H1 (cell line): ENCODE data around the gene QRICH2. TPM values are rescaled to one million over a fixed set of nuclear protein-coding genes. Genes with fewer than 3 reads are reported as not detected.

Source experiments
- CTCF ChIA-PET: fragments of 300-600 bp; sonication (Branson Sonifier 250); formaldehyde crosslinking; loops from one replicate; lab custom pipeline; 2021; ENCODE audit not compliant: partially characterized antibody; lab: Charles Lee
- POLR2A ChIA-PET: fragments of 300-600 bp; sonication (Branson Sonifier 250); formaldehyde crosslinking; loops from one replicate; lab custom pipeline; 2021; ENCODE audit warnings: inconsistent platforms; ENCODE audit not compliant: partially characterized antibody; lab: Charles Lee
- DNase-seq, 2 experiments: peaks; one replicate each; pipeline versions ENCODE4 v3.0.0 to v3.0.0-alpha.2; 2010 to 2022; ENCODE audit warnings: low spot score in 2 of 2, low read depth in 1 of 2, mixed read lengths in 1 of 2
- FAIRE-seq: peaks from 2 replicates; lab custom pipeline; 2011; peaks lifted over from hg19 to GRCh38; lab: Jason Lieb, UNC
- H2AFZ ChIP-seq: 2 replicates; pipeline ENCODE4 v1.8.1; 2012; ENCODE audit warnings: low read length, inconsistent platforms
- H2AK5ac ChIP-seq: 2 replicates; pipeline ENCODE4 v1.6.1; 2013; ENCODE audit warnings: low read depth, low read length
- H2BK120ac ChIP-seq: replicated peaks from 2 replicates; pipeline ENCODE3; 2013; ENCODE audit warnings: low read depth, low read length, inconsistent platforms
- H2BK12ac ChIP-seq: 2 replicates; pipeline ENCODE4 v1.6.1; 2013; ENCODE audit warnings: low read depth, low read length
- H2BK15ac ChIP-seq: 2 replicates; pipeline ENCODE4 v1.6.1; 2013; ENCODE audit warnings: low read length
- H2BK20ac ChIP-seq: 2 replicates; pipeline ENCODE4 v1.6.1; 2013; ENCODE audit warnings: low read length
- H2BK5ac ChIP-seq: 2 replicates; pipeline ENCODE4 v1.6.1; 2013; ENCODE audit warnings: low read depth, low read length
- H3K14ac ChIP-seq: 2 replicates; pipeline ENCODE4 v1.6.1; 2013; ENCODE audit warnings: inconsistent platforms; ENCODE audit not compliant: insufficient read length
- H3K18ac ChIP-seq: 2 replicates; pipeline ENCODE4 v1.6.1; 2013; ENCODE audit warnings: low read length; ENCODE audit errors: extremely low read depth
- H3K23ac ChIP-seq: 2 replicates; pipeline ENCODE4 v1.6.1; 2013; ENCODE audit warnings: inconsistent platforms; ENCODE audit not compliant: insufficient read length
- H3K23me2 ChIP-seq: 2 replicates; pipeline ENCODE4 v1.6.1; 2013; ENCODE audit warnings: low read depth, low read length
- H3K27ac ChIP-seq: 2 replicates; pipeline ENCODE4 v1.6.1; 2011; ENCODE audit warnings: low read depth, low read length, inconsistent platforms
- H3K27me3 ChIP-seq, 4 experiments: replicated peaks in 1 of 4; 1 replicate in 1 of 4; 2 replicates in 3 of 4; pipeline versions ENCODE4 v1.6.1 to v1.8.1; 2011 to 2013; ENCODE audit warnings: low read length in 3 of 4, mild to moderate bottlenecking in 3 of 4, inconsistent platforms in 2 of 4, mixed read lengths in 2 of 4, moderate library complexity in 1 of 4; ENCODE audit not compliant: control insufficient read depth in 3 of 4, insufficient read depth in 3 of 4; ENCODE audit errors: extremely low read depth in 1 of 4
- H3K36me3 ChIP-seq, 4 experiments: 2 replicates each; pipeline versions ENCODE4 v1.6.1 to v1.8.1; 2011 to 2013; ENCODE audit warnings: mild to moderate bottlenecking in 4 of 4, low read length in 3 of 4, moderate library complexity in 2 of 4, control low read depth in 1 of 4, inconsistent platforms in 1 of 4; ENCODE audit not compliant: insufficient read depth in 4 of 4, control insufficient read depth in 2 of 4
- H3K4ac ChIP-seq: replicated peaks from 2 replicates; pipeline ENCODE3; 2013; ENCODE audit warnings: low read length, low read depth, mixed read lengths, inconsistent platforms; ENCODE audit not compliant: insufficient read length
- H3K4me1 ChIP-seq, 4 experiments: replicated peaks in 1 of 4; 1 replicate in 1 of 4; 2 replicates in 3 of 4; pipeline versions ENCODE4 v1.6.1 to v1.8.1; 2011 to 2013; ENCODE audit warnings: low read length in 3 of 4, inconsistent platforms in 2 of 4, mixed read lengths in 1 of 4; ENCODE audit not compliant: insufficient read depth in 4 of 4, control insufficient read depth in 3 of 4
- H3K4me2 ChIP-seq, 2 experiments: 2 replicates each; pipeline versions ENCODE4 v1.6.1 to v1.8.1; 2011 to 2013; ENCODE audit warnings: low read depth in 2 of 2, low read length in 2 of 2, control low read depth in 1 of 2, inconsistent platforms in 1 of 2, mild to moderate bottlenecking in 1 of 2; ENCODE audit not compliant: insufficient read depth in 1 of 2
- H3K4me3 ChIP-seq, 4 experiments: fragments of 200-600, 300-600 bp in 1 of 4; sonication (generic), shearing (Covaris generic), sonication (Bioruptor Twin) in 1 of 4; 2 replicates each; pipeline versions ENCODE4 v1.5.1 to v1.8.1; 2011 to 2016; ENCODE audit warnings: low read length in 4 of 4, low read depth in 3 of 4, control low read depth in 2 of 4, inconsistent platforms in 2 of 4, mild to moderate bottlenecking in 2 of 4, mixed read lengths in 1 of 4, moderate library complexity in 1 of 4; ENCODE audit not compliant: insufficient read depth in 2 of 4; ENCODE audit errors: extremely low read depth in 1 of 4
- H3K56ac ChIP-seq: replicated peaks from 2 replicates; pipeline ENCODE3; 2013; ENCODE audit warnings: low read depth, mild to moderate bottlenecking, mixed read lengths, low read length, inconsistent platforms; ENCODE audit not compliant: insufficient read length
- H3K79me1 ChIP-seq: 2 replicates; pipeline ENCODE4 v1.6.1; 2013; ENCODE audit warnings: low read depth, low read length, control low read depth
- H3K79me2 ChIP-seq, 2 experiments: 2 replicates each; pipeline versions ENCODE4 v1.6.1 to v1.8.1; 2012 to 2013; ENCODE audit warnings: low read length in 2 of 2, mild to moderate bottlenecking in 2 of 2, inconsistent platforms in 1 of 2; ENCODE audit not compliant: insufficient read depth in 2 of 2, control insufficient read depth in 1 of 2
- H3K9ac ChIP-seq, 4 experiments: replicated peaks in 1 of 4; 1 replicate in 1 of 4; 2 replicates in 3 of 4; pipeline versions ENCODE4 v1.6.1 to v1.8.1; 2011 to 2013; ENCODE audit warnings: low read depth in 3 of 4, low read length in 3 of 4, control low read depth in 2 of 4, mild to moderate bottlenecking in 2 of 4, moderate library complexity in 2 of 4, inconsistent platforms in 1 of 4; ENCODE audit errors: extremely low read depth in 1 of 4
- H3K9me3 ChIP-seq, 2 experiments: 2 replicates each; pipeline versions ENCODE4 v1.6.1 to v1.8.1; 2012 to 2013; ENCODE audit warnings: mild to moderate bottlenecking in 2 of 2, moderate library complexity in 2 of 2, control low read depth in 1 of 2, inconsistent platforms in 1 of 2, low read depth in 1 of 2, low read length in 1 of 2, mixed read lengths in 1 of 2; ENCODE audit not compliant: insufficient read depth in 2 of 2
- H4K20me1 ChIP-seq, 2 experiments: replicated peaks in 1 of 2; 2 replicates each; pipeline versions ENCODE3 to v1.8.1; 2011 to 2013; ENCODE audit warnings: inconsistent platforms in 2 of 2, low read length in 2 of 2, mild to moderate bottlenecking in 1 of 2; ENCODE audit not compliant: insufficient read depth in 2 of 2, control insufficient read depth in 1 of 2
- H4K5ac ChIP-seq: 2 replicates; pipeline ENCODE4 v1.6.1; 2013; ENCODE audit warnings: low read length, low read depth, mixed read lengths, inconsistent platforms; ENCODE audit not compliant: insufficient read length
- H4K8ac ChIP-seq: 2 replicates; pipeline ENCODE4 v1.8.0; 2013; ENCODE audit warnings: mild to moderate bottlenecking, moderate library complexity, low read length, inconsistent platforms; ENCODE audit not compliant: insufficient read depth; ENCODE audit errors: extremely low read depth
- H4K91ac ChIP-seq: replicated peaks from 2 replicates; pipeline ENCODE3; 2013; ENCODE audit warnings: low read length, mixed read lengths, inconsistent platforms; ENCODE audit not compliant: insufficient read length
- EGR1 ChIP-seq: IDR thresholded peaks from 2 replicates; pipeline ENCODE4 v1.6.1; 2011; ENCODE audit warnings: low read depth, low read length, borderline replicate concordance
- EZH2 ChIP-seq: fragments of 200-600 bp; sonication (generic); IDR thresholded peaks from 2 replicates; pipeline ENCODE4 v1.7.1; 2012; ENCODE audit warnings: low read depth, mild to moderate bottlenecking, moderate library complexity, low read length, inconsistent platforms; ENCODE audit not compliant: severe bottlenecking
- MAX ChIP-seq: IDR thresholded peaks from 2 replicates; pipeline ENCODE4 v1.6.1; 2012; ENCODE audit warnings: inconsistent platforms
- NRF1 ChIP-seq: IDR thresholded peaks from 2 replicates; pipeline ENCODE4 v1.6.1; 2011; ENCODE audit warnings: mild to moderate bottlenecking, low read depth, low read length, improper control_type of control experiment
- POLR2A ChIP-seq, 2 experiments: IDR thresholded peaks; 1 replicate in 1 of 2; 2 replicates in 1 of 2; pipeline ENCODE4 v1.6.1; 2011; ENCODE audit warnings: low read depth in 2 of 2, low read length in 2 of 2, mild to moderate bottlenecking in 2 of 2; ENCODE audit errors: control extremely low read depth in 1 of 2
- SIN3A ChIP-seq, 2 experiments: IDR thresholded peaks in 1 of 2; conservative IDR thresholded peaks in 1 of 2; 2 replicates each; pipeline ENCODE4 v1.6.1; 2011 to 2012; ENCODE audit warnings: low read length in 2 of 2, improper control_type of control experiment in 1 of 2, low read depth in 1 of 2, mild to moderate bottlenecking in 1 of 2
- YY1 ChIP-seq: IDR thresholded peaks from 2 replicates; pipeline ENCODE4 v1.6.1; 2011; ENCODE audit warnings: low read depth, mild to moderate bottlenecking, low read length
- ZNF274 ChIP-seq: IDR thresholded peaks from 2 replicates; pipeline ENCODE4 v1.7.0; 2012; ENCODE audit warnings: low read length, borderline replicate concordance; ENCODE audit errors: extremely low read depth
- WGBS, 2 experiments: shearing (Covaris generic) in 1 of 2; methylation state at CpG; one replicate each; pipeline versions ENCODE4 v1.1.6 to v1.1.7; 2013 to 2015; ENCODE audit warnings: low lambda C conversion rate in 2 of 2, mixed read lengths in 2 of 2, inconsistent platforms in 1 of 2, low coverage in 1 of 2, missing lambda C conversion rate in 1 of 2; ENCODE audit not compliant: insufficient replicate concordance in 2 of 2, insufficient coverage in 1 of 2, insufficient read length in 1 of 2; ENCODE audit errors: extremely low coverage in 1 of 2, missing lambda C conversion rate in 1 of 2; 5-methylcytosine and 5-hydroxymethylcytosine counted together
- polyA plus RNA-seq, 7 experiments: library from polyadenylated mRNA; depleted of rRNA in 3 of 7; stranded (reverse) in 5 of 7; unstranded in 2 of 7; fragments of >200 nt in 5 of 7; fragments of 200-250 nt in 2 of 7; gene quantifications; 1 replicate in 5 of 7; 2 replicates in 1 of 7; 4 replicates in 1 of 7; pipeline versions ENCODE4 v1.2.1 to v1.2.3, GENCODE V29; 2011 to 2013; ENCODE audit warnings: missing spikeins in 2 of 7, mixed read lengths in 2 of 7
- total RNA-seq: library from RNA; stranded (reverse); fragmentation: NEBNext Ultra II Directional; extraction: Animal tissue kit (Norgen Biotek cat#: 25700); gene quantifications from 2 replicates; pipeline ENCODE4 v1.2.1, GENCODE V29; 2021
- TF ChIP-seq, protein P1 (sequence below): IDR thresholded peaks from 2 replicates; pipeline ENCODE4 v1.6.1; 2011; ENCODE audit warnings: low read length, improper control_type of control experiment

The QRICH2 gene
- total and polyA plus RNA-seq, 2 of the 8 experiments (the other 6 are each of a cell fraction or from before 2014, with no cell fraction given) = 2.8 to 3.8 TPM

- ChIA-PET CTCF (interaction anchor here (1.3 to 2.2 kb wide), 2 partner anchors 79 to 228 kb away, joined by 3 to 12 read pairs; no protein-coding TSS in a partner anchor), POLR2A (no interaction called here)
- 90% methylated on average over 3 of the region's 3 CpGs; no CpG with 5 or more reads in 1 of the 2 experiments for WGBS, 2 experiments
- peaks cover 2% of the 10 kb centered on the region; the same call in 1 of the 2 replicates for H3K79me1 ChIP-seq
- no peak overlapping the region for H3K27ac ChIP-seq
- no peak overlapping the region for H3K23ac ChIP-seq
- no peak overlapping the region for H4K5ac ChIP-seq
- H2AFZ ChIP-seq = no peak overlapping the region
- H3K4ac ChIP-seq = no peak overlapping the region
- no peaks in the 10 kb centered on the region for H3K27me3 ChIP-seq
- H2BK15ac ChIP-seq = no peak overlapping the region
- no peak overlapping the region for H2AK5ac ChIP-seq
- H2BK20ac ChIP-seq = no peak overlapping the region
- no peak overlapping the region for H3K4me3 ChIP-seq
- H3K23me2 ChIP-seq = no peaks in the 10 kb centered on the region
- H3K9me3 ChIP-seq = no peaks in the 10 kb centered on the region
- H4K20me1 ChIP-seq = no peaks in the 10 kb centered on the region
- DNase-seq = no peak
- FAIRE-seq = no peak
- H2BK5ac ChIP-seq = no peak overlapping the region
- no peak for TF ChIP-seq YY1
- TF ChIP-seq, protein P1, sequence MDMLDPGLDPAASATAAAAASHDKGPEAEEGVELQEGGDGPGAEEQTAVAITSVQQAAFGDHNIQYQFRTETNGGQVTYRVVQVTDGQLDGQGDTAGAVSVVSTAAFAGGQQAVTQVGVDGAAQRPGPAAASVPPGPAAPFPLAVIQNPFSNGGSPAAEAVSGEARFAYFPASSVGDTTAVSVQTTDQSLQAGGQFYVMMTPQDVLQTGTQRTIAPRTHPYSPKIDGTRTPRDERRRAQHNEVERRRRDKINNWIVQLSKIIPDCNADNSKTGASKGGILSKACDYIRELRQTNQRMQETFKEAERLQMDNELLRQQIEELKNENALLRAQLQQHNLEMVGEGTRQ = no peak
- TF ChIP-seq ZNF274 = no peak
- TF ChIP-seq NRF1 = no peak
- no peak for TF ChIP-seq POLR2A (IDR thresholded peaks at IDR 0.05; ENCODE audit: control extremely low read depth in 1 of 2, low read depth in 2 of 2, low read length in 2 of 2)
- no peak for TF ChIP-seq MAX
- TF ChIP-seq EZH2 = no peak
- TF ChIP-seq SIN3A (conservative IDR thresholded peaks at IDR 0.05 in 1 of 2, IDR thresholded peaks at IDR 0.05 in 1 of 2; ENCODE audit: low read depth in 1 of 2, low read length in 2 of 2) = no peak
- TF ChIP-seq EGR1 = no peak
- no peak overlapping the region for H2BK120ac ChIP-seq
- no peak overlapping the region for H3K56ac ChIP-seq
- H3K18ac ChIP-seq = no peak overlapping the region
- peaks cover 3 to 10% (median 4%) of the 10 kb centered on the region in 4 experiments; a peak in 5 of 8 replicates for H3K36me3 ChIP-seq
- H4K91ac ChIP-seq = no peak overlapping the region
- no peaks in the 10 kb centered on the region for H3K4me1 ChIP-seq
- H3K9ac ChIP-seq = no peak overlapping the region
- H3K4me2 ChIP-seq = no peak overlapping the region
- H4K8ac ChIP-seq = no peak overlapping the region
- no peak overlapping the region for H3K14ac ChIP-seq
- H3K79me2 ChIP-seq = no peaks in the 10 kb centered on the region
- no peak overlapping the region for H2BK12ac ChIP-seq
Measured at GRCh38 chr17:76318586-76318985, 10.5 kb upstream of the QRICH2 start.
